Natural killer cell treated with Interleukin-12 subunit alpha and Interleukin-12 subunit beta and Interleukin-15 and Interleukin-18, amount 100 ng/mL, for 72 hours (primary cell): ENCODE measurements around the gene BTK. TPM values are rescaled to one million over a fixed set of nuclear protein-coding genes. Genes with fewer than 3 reads are reported as not detected.

Source experiments
- ATAC-seq, 2 donors: fragments of 150-1000 bp; cut with Tn5 transposase in 1 of 2; sonication (Bioruptor Pico), chemical (Tn5 transposase) in 1 of 2; 2 replicates each; pipeline ENCODE4 v1.10.0; 2021
- DNase-seq: peaks from one replicate; pipeline ENCODE4 v3.0.0; 2022; ENCODE audit warnings: low spot score
- H3K27ac Mint-ChIP-seq, 2 donors: 1 replicate in 1 of 2; 2 replicates in 1 of 2; pipeline ENCODE4 v1.8.0; 2022; ENCODE audit warnings: mixed read lengths in 2 of 2, mild to moderate bottlenecking in 1 of 2, moderate library complexity in 1 of 2
- H3K27me3 Mint-ChIP-seq, 2 donors: 1 replicate in 1 of 2; 2 replicates in 1 of 2; pipeline ENCODE4 v1.8.0; 2022; ENCODE audit warnings: mixed read lengths in 2 of 2
- H3K36me3 Mint-ChIP-seq: one replicate; pipeline ENCODE4 v1.8.0; 2022; ENCODE audit warnings: mixed read lengths
- H3K4me1 Mint-ChIP-seq, 2 donors: 1 replicate in 1 of 2; 2 replicates in 1 of 2; pipeline ENCODE4 v1.8.0; 2022; ENCODE audit warnings: low read depth in 2 of 2, mixed read lengths in 2 of 2, mild to moderate bottlenecking in 1 of 2
- H3K4me3 Mint-ChIP-seq: one replicate; pipeline ENCODE4 v1.8.0; 2022; ENCODE audit warnings: mixed read lengths
- H3K9me3 Mint-ChIP-seq: 2 replicates; pipeline ENCODE4 v1.8.0; 2022; ENCODE audit warnings: mixed read lengths
- total RNA-seq, 2 donors: library from RNA; stranded (reverse); gene quantifications; one replicate each; pipeline ENCODE4 v1.2.3, GENCODE V29; 2022

The BTK gene
- total RNA-seq, 2 donors from 2014 or later, result 0.38 to 7.2 TPM

- H3K36me3 Mint-ChIP-seq, result no peaks in the 10 kb centered on the region
- no peaks in the 10 kb centered on the region for H3K9me3 Mint-ChIP-seq
- H3K4me1 Mint-ChIP-seq, result peaks cover 0 to 4% of the 10 kb centered on the region in 2 donors
- H3K27me3 Mint-ChIP-seq, result peaks cover 0 to 2% of the 10 kb centered on the region in 2 donors
- DNase-seq (no peak), ATAC-seq (no peak)
- H3K4me3 Mint-ChIP-seq, result peak overlapping the region; percentile 42
- H3K27ac Mint-ChIP-seq, result no peak overlapping the region
Observed at GRCh38 chrX:101385026-101385684, 836 bp downstream of the BTK start.

- H3K4me1 Mint-ChIP-seq, result peaks cover 0 to 4% of the 10 kb centered on the region in 2 donors
- no peak overlapping the region for H3K27ac Mint-ChIP-seq
- peaks cover 0 to 7% of the 10 kb centered on the region in 2 donors for H3K27me3 Mint-ChIP-seq
- no peaks in the 10 kb centered on the region for H3K36me3 Mint-ChIP-seq
- no peak for ATAC-seq
- no peak for DNase-seq
- no peaks in the 10 kb centered on the region for H3K9me3 Mint-ChIP-seq
- H3K4me3 Mint-ChIP-seq, result no peak overlapping the region
Observed at GRCh38 chrX:101383679-101384205, 2.2 kb downstream of the BTK start.

GRCh38 chrX:101377547-101377946 is 8.4 kb downstream of the BTK start:
- ATAC-seq (no peak), DNase-seq (no peak)
- no peak overlapping the region for H3K27ac Mint-ChIP-seq
- no peaks in the 10 kb centered on the region for H3K4me1 Mint-ChIP-seq
- H3K27me3 Mint-ChIP-seq, result peaks cover 11 to 17% of the 10 kb centered on the region in 2 donors
- H3K4me3 Mint-ChIP-seq, result no peak overlapping the region
- no peaks in the 10 kb centered on the region for H3K9me3 Mint-ChIP-seq
- H3K36me3 Mint-ChIP-seq, result no peaks in the 10 kb centered on the region

GRCh38 chrX:101370888-101371504 is 15.0 kb downstream of the BTK start:
- Mint-ChIP-seq H3K27ac (no peak overlapping the region), H3K27me3 (peaks cover 16 to 17% of the 10 kb centered on the region in 2 donors), H3K9me3 (no peaks in the 10 kb centered on the region), H3K36me3 (no peaks in the 10 kb centered on the region), H3K4me1 (no peaks in the 10 kb centered on the region), H3K4me3 (no peak overlapping the region)
- ATAC-seq (no peak), DNase-seq (no peak)

GRCh38 chrX:101369687-101370086 is 16.3 kb downstream of the BTK start:
- no peaks in the 10 kb centered on the region for H3K4me1 Mint-ChIP-seq
- no peak for ATAC-seq
- H3K4me3 Mint-ChIP-seq, result no peak overlapping the region
- H3K36me3 Mint-ChIP-seq, result no peaks in the 10 kb centered on the region
- H3K27ac Mint-ChIP-seq, result no peak overlapping the region
- peaks cover 10 to 11% of the 10 kb centered on the region in 2 donors for H3K27me3 Mint-ChIP-seq
- DNase-seq, result no peak
- H3K9me3 Mint-ChIP-seq, result no peaks in the 10 kb centered on the region

- no peak for ATAC-seq
Observed at GRCh38 chrX:101368800-101369199, 17.2 kb downstream of the BTK start.

GRCh38 chrX:101365301-101365795 is 20.6 kb downstream of the BTK start:
- Mint-ChIP-seq H3K4me3 (no peak overlapping the region), H3K36me3 (no peaks in the 10 kb centered on the region), H3K27ac (no peak overlapping the region), H3K9me3 (no peaks in the 10 kb centered on the region), H3K27me3 (peaks cover 6 to 13% of the 10 kb centered on the region in 2 donors), H3K4me1 (peaks cover 0 to 3% of the 10 kb centered on the region in 2 donors)
- no peak for ATAC-seq
- DNase-seq, result no peak

More at GRCh38 chrX:101368800-101369199, 17.2 kb downstream of the BTK start:
- DNase-seq, result no peak
- Mint-ChIP-seq H3K36me3 (no peaks in the 10 kb centered on the region), H3K4me3 (no peak overlapping the region), H3K4me1 (no peaks in the 10 kb centered on the region), H3K27me3 (peaks cover 6 to 10% of the 10 kb centered on the region in 2 donors), H3K27ac (no peak overlapping the region), H3K9me3 (no peaks in the 10 kb centered on the region)

GRCh38 chrX:101362757-101363156 is 23.2 kb downstream of the BTK start:
- H3K36me3 Mint-ChIP-seq, result no peaks in the 10 kb centered on the region
- peaks cover 0 to 3% of the 10 kb centered on the region in 2 donors for H3K4me1 Mint-ChIP-seq
- H3K4me3 Mint-ChIP-seq, result no peak overlapping the region
- ATAC-seq, result no peak
- H3K9me3 Mint-ChIP-seq, result no peaks in the 10 kb centered on the region
- H3K27ac Mint-ChIP-seq, result no peak overlapping the region
- no peak for DNase-seq
- H3K27me3 Mint-ChIP-seq, result peaks cover 0 to 14% of the 10 kb centered on the region in 2 donors

- Mint-ChIP-seq H3K4me3 (no peak overlapping the region), H3K27me3 (peaks cover 0 to 14% of the 10 kb centered on the region in 2 donors), H3K9me3 (no peaks in the 10 kb centered on the region), H3K27ac (no peak overlapping the region), H3K36me3 (no peaks in the 10 kb centered on the region), H3K4me1 (peaks cover 0 to 3% of the 10 kb centered on the region in 2 donors)
- ATAC-seq, result no peak
- DNase-seq, result no peak
Observed at GRCh38 chrX:101362116-101362515, 23.9 kb downstream of the BTK start.

- Mint-ChIP-seq H3K36me3 (no peaks in the 10 kb centered on the region), H3K9me3 (no peaks in the 10 kb centered on the region), H3K4me3 (no peak overlapping the region), H3K27me3 (peaks cover 0 to 15% of the 10 kb centered on the region in 2 donors), H3K4me1 (peaks cover 0 to 3% of the 10 kb centered on the region in 2 donors), H3K27ac (no peak overlapping the region)
- ATAC-seq, result no peak
- DNase-seq, result no peak
Observed at GRCh38 chrX:101360390-101360789, 25.6 kb downstream of the BTK start.

- ATAC-seq (no peak), DNase-seq (no peak)
- Mint-ChIP-seq H3K27ac (no peak overlapping the region), H3K4me1 (peaks cover 0 to 3% of the 10 kb centered on the region in 2 donors), H3K27me3 (peaks cover 0 to 15% of the 10 kb centered on the region in 2 donors), H3K36me3 (no peaks in the 10 kb centered on the region), H3K9me3 (no peaks in the 10 kb centered on the region), H3K4me3 (no peak overlapping the region)
Observed at GRCh38 chrX:101359966-101360365, 26.0 kb downstream of the BTK start.

GRCh38 chrX:101357166-101357795 is 28.7 kb downstream of the BTK start:
- DNase-seq (no peak), ATAC-seq (no peak)
- Mint-ChIP-seq H3K4me1 (no peaks in the 10 kb centered on the region), H3K9me3 (no peaks in the 10 kb centered on the region), H3K36me3 (no peaks in the 10 kb centered on the region), H3K27me3 (peaks cover 0 to 17% of the 10 kb centered on the region in 2 donors), H3K4me3 (no peak overlapping the region), H3K27ac (no peak overlapping the region)

GRCh38 chrX:101349193-101349562 is 36.8 kb downstream of the BTK start:
- no peak for DNase-seq
- H3K27me3 Mint-ChIP-seq, result peaks cover 0 to 2% of the 10 kb centered on the region in 2 donors
- H3K4me3 Mint-ChIP-seq, result peak overlapping the region; percentile 85
- peaks cover 4 to 6% of the 10 kb centered on the region in 2 donors for H3K4me1 Mint-ChIP-seq
- no peak for ATAC-seq
- H3K36me3 Mint-ChIP-seq, result no peaks in the 10 kb centered on the region
- no peaks in the 10 kb centered on the region for H3K9me3 Mint-ChIP-seq
- peak overlapping the region; percentile 71 to 82 for H3K27ac Mint-ChIP-seq
